ENCODE results near the gene DPEP2NB.
"Not testable (repeated sequence)": the region's sequence is repeated elsewhere in the genome, so short reads cannot be mapped to it uniquely, and the experiment has no call there.

The DPEP2NB gene

DNA sequence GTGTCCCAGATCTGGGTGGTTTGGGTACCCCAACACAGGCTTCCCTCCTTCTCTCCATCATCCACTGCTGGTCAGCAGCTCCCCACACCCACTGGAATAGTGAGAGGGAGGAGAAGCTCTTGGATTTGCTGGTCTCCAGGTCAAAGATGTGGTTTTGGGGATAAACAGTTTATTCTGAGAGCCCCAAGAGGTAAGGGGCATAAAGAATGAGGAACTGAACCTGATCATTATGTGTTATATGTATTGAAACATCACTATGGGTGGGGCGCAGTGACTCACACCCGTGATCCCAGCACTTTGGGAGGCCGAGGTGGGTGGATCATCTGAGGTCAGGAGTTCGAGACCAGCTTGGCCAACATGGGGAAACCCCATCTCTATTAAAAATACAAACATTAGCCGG, 20.3 kb downstream of the DPEP2NB start:
- peaks cover 0 to 26% (median 9%) of the 10 kb centered on the region in 3 experiments for H3K27me3 ChIP-seq (ENCODE audit: control insufficient read depth in 3 of 3, insufficient read depth in 3 of 3, low read depth in 1 of 3, low read length in 3 of 3)
- no peak overlapping the region for H3K4ac ChIP-seq (ENCODE audit: low read length)
- no peak overlapping the region for H4K91ac ChIP-seq (ENCODE audit: low read depth, low read length, poor library complexity)
- no peak overlapping the region for H3K4me2 ChIP-seq (ENCODE audit: insufficient read depth, low read length, poor library complexity, severe bottlenecking)
- H3K36me3 ChIP-seq (replicated peaks in 1 of 2; ENCODE audit: control insufficient read depth in 2 of 2, insufficient read depth in 2 of 2, low read length in 2 of 2), result no peaks in the 10 kb centered on the region
- H4K8ac ChIP-seq (ENCODE audit: low read depth, low read length), result no peak overlapping the region
- no peak overlapping the region for H3K4me3 ChIP-seq (ENCODE audit: low read length in 2 of 2)
- H2BK5ac ChIP-seq (ENCODE audit: low read length), result no peak overlapping the region
- no peak overlapping the region for H2AFZ ChIP-seq (ENCODE audit: low read length)
- no peak overlapping the region for H3K18ac ChIP-seq (ENCODE audit: low read length)
- no peak overlapping the region for H2AK5ac ChIP-seq (ENCODE audit: low read depth, low read length)
- peaks cover 0 to 3% of the 10 kb centered on the region in 2 donors for H3K4me1 ChIP-seq (ENCODE audit: control insufficient read depth in 2 of 2, insufficient read depth in 1 of 2, low read depth in 1 of 2, low read length in 2 of 2)
- WGBS, 2 donors (ENCODE audit: extremely low coverage in 2 of 2, insufficient read length in 2 of 2, insufficient replicate concordance in 1 of 2), result no CpG with 5 or more reads among the region's 5 CpGs
- no peak overlapping the region for H2BK12ac ChIP-seq (ENCODE audit: low read length)
- H3K27ac ChIP-seq (replicated peaks; ENCODE audit: low read length), result no peak overlapping the region
- H2BK15ac ChIP-seq (ENCODE audit: low read length), result no peak overlapping the region
- peaks cover 2% of the 10 kb centered on the region for H3K79me1 ChIP-seq (ENCODE audit: low read depth, low read length)
- no peak overlapping the region for H3K23ac ChIP-seq (ENCODE audit: low read depth, low read length, poor library complexity)
- no peak overlapping the region for H3K14ac ChIP-seq (ENCODE audit: low read length)
- peaks cover 0 to 5% of the 10 kb centered on the region in 2 donors for H3K9me3 ChIP-seq (replicated peaks in 1 of 2; ENCODE audit: control insufficient read depth in 2 of 2, insufficient read depth in 1 of 2, low read depth in 1 of 2, low read length in 2 of 2)
- H2BK120ac ChIP-seq (ENCODE audit: low read depth, low read length), result no peak overlapping the region
- no peak overlapping the region for H3K9ac ChIP-seq (ENCODE audit: low read depth, low read length, poor library complexity)
- DNase-seq (ENCODE audit: low spot score), result no peak

GRCh38 chr16:67994040-67994408, 21.7 kb downstream of the DPEP2NB start:
- not testable (repeated sequence) for H3K9me3 ChIP-seq (replicated peaks in 1 of 2; ENCODE audit: control insufficient read depth in 2 of 2, insufficient read depth in 1 of 2, low read depth in 1 of 2, low read length in 2 of 2); H3K4me3 ChIP-seq (ENCODE audit: low read length in 2 of 2); H3K23ac ChIP-seq (ENCODE audit: low read depth, low read length, poor library complexity); H2BK5ac ChIP-seq (ENCODE audit: low read length); H4K8ac ChIP-seq (ENCODE audit: low read depth, low read length); H4K91ac ChIP-seq (ENCODE audit: low read depth, low read length, poor library complexity); H2BK12ac ChIP-seq (ENCODE audit: low read length); H3K9ac ChIP-seq (ENCODE audit: low read depth, low read length, poor library complexity); H3K4me2 ChIP-seq (ENCODE audit: insufficient read depth, low read length, poor library complexity, severe bottlenecking); H3K4me1 ChIP-seq (ENCODE audit: control insufficient read depth in 2 of 2, insufficient read depth in 1 of 2, low read depth in 1 of 2, low read length in 2 of 2); H3K27ac ChIP-seq (replicated peaks; ENCODE audit: low read length); H3K79me1 ChIP-seq (ENCODE audit: low read depth, low read length); H3K36me3 ChIP-seq (replicated peaks in 1 of 2; ENCODE audit: control insufficient read depth in 2 of 2, insufficient read depth in 2 of 2, low read length in 2 of 2); H2BK120ac ChIP-seq (ENCODE audit: low read depth, low read length); H2AK5ac ChIP-seq (ENCODE audit: low read depth, low read length); H3K14ac ChIP-seq (ENCODE audit: low read length); H3K4ac ChIP-seq (ENCODE audit: low read length); H3K18ac ChIP-seq (ENCODE audit: low read length); DNase-seq (ENCODE audit: low spot score)
- Histone ChIP-seq H2AFZ (ENCODE audit: low read length) (peak overlapping the region; percentile 98), H3K27me3 (ENCODE audit: control insufficient read depth in 3 of 3, insufficient read depth in 3 of 3, low read depth in 1 of 3, low read length in 3 of 3) (peaks cover 0 to 34% (median 7%) of the 10 kb centered on the region in 3 experiments), H2BK15ac (ENCODE audit: low read length) (peak overlapping the region; percentile 81)
- WGBS, 2 donors (ENCODE audit: extremely low coverage in 2 of 2, insufficient read length in 2 of 2, insufficient replicate concordance in 1 of 2), result no CpG with 5 or more reads among the region's 6 CpGs

- WGBS, 2 donors (ENCODE audit: extremely low coverage in 2 of 2, insufficient read length in 2 of 2, insufficient replicate concordance in 1 of 2), result no CpG with 5 or more reads among the region's 39 CpGs
- H3K27ac ChIP-seq (replicated peaks; ENCODE audit: low read length), result no peak overlapping the region
- peaks cover 2% of the 10 kb centered on the region for H3K79me1 ChIP-seq (ENCODE audit: low read depth, low read length)
- H2BK5ac ChIP-seq (ENCODE audit: low read length), result no peak overlapping the region
- H3K9me3 ChIP-seq (replicated peaks in 1 of 2; ENCODE audit: control insufficient read depth in 2 of 2, insufficient read depth in 1 of 2, low read depth in 1 of 2, low read length in 2 of 2), result peaks cover 0 to 5% of the 10 kb centered on the region in 2 donors
- no peaks in the 10 kb centered on the region for H3K36me3 ChIP-seq (replicated peaks in 1 of 2; ENCODE audit: control insufficient read depth in 2 of 2, insufficient read depth in 2 of 2, low read length in 2 of 2)
- peak overlapping the region; percentile 95 for H2AK5ac ChIP-seq (ENCODE audit: low read depth, low read length)
- peak overlapping the region; percentile 82 for H3K14ac ChIP-seq (ENCODE audit: low read length)
- H4K8ac ChIP-seq (ENCODE audit: low read depth, low read length), result peak overlapping the region; percentile 100
- peak overlapping the region; percentile 98 for H2AFZ ChIP-seq (ENCODE audit: low read length)
- peak overlapping the region; percentile 77 for H3K9ac ChIP-seq (ENCODE audit: low read depth, low read length, poor library complexity)
- peak overlapping the region; percentile 91 for H3K23ac ChIP-seq (ENCODE audit: low read depth, low read length, poor library complexity)
- peak; percentile 65 for DNase-seq (ENCODE audit: low spot score)
- peak overlapping the region; percentile 92 for H3K18ac ChIP-seq (ENCODE audit: low read length)
- peak overlapping the region; percentile 76 for H3K4ac ChIP-seq (ENCODE audit: low read length)
- H3K4me2 ChIP-seq (ENCODE audit: insufficient read depth, low read length, poor library complexity, severe bottlenecking), result peak overlapping the region; percentile 40
- H2BK12ac ChIP-seq (ENCODE audit: low read length), result peak overlapping the region; percentile 84
- H3K27me3 ChIP-seq (ENCODE audit: control insufficient read depth in 3 of 3, insufficient read depth in 3 of 3, low read depth in 1 of 3, low read length in 3 of 3), result peaks cover 0 to 36% (median 7%) of the 10 kb centered on the region in 3 experiments
- H3K4me3 ChIP-seq (ENCODE audit: low read length in 2 of 2), result no peak overlapping the region
- H4K91ac ChIP-seq (ENCODE audit: low read depth, low read length, poor library complexity), result peak overlapping the region; percentile 72
- H2BK120ac ChIP-seq (ENCODE audit: low read depth, low read length), result peak overlapping the region; percentile 97
- peak overlapping the region; percentile 97 for H2BK15ac ChIP-seq (ENCODE audit: low read length)
- peaks cover 0 to 3% of the 10 kb centered on the region in 2 donors for H3K4me1 ChIP-seq (ENCODE audit: control insufficient read depth in 2 of 2, insufficient read depth in 1 of 2, low read depth in 1 of 2, low read length in 2 of 2)
These were observed 22.3 kb downstream of the DPEP2NB start for GRCh38 chr16:67993207-67994039.

GRCh38 chr16:67992661-67993206, 23.0 kb downstream of the DPEP2NB start:
- peak overlapping the region; percentile 82 for H3K14ac ChIP-seq (ENCODE audit: low read length)
- no peaks in the 10 kb centered on the region for H3K36me3 ChIP-seq (replicated peaks in 1 of 2; ENCODE audit: control insufficient read depth in 2 of 2, insufficient read depth in 2 of 2, low read length in 2 of 2)
- H2AFZ ChIP-seq (ENCODE audit: low read length), result peak overlapping the region; percentile 98
- H3K4me1 ChIP-seq (ENCODE audit: control insufficient read depth in 2 of 2, insufficient read depth in 1 of 2, low read depth in 1 of 2, low read length in 2 of 2), result peaks cover 0 to 3% of the 10 kb centered on the region in 2 donors
- peak overlapping the region; percentile 97 for H2BK15ac ChIP-seq (ENCODE audit: low read length)
- no peak overlapping the region for H2BK5ac ChIP-seq (ENCODE audit: low read length)
- peak overlapping the region; percentile 72 for H4K91ac ChIP-seq (ENCODE audit: low read depth, low read length, poor library complexity)
- no peak overlapping the region for H3K4me3 ChIP-seq (ENCODE audit: low read length in 2 of 2)
- H2AK5ac ChIP-seq (ENCODE audit: low read depth, low read length), result peak overlapping the region; percentile 95
- WGBS, 2 donors (ENCODE audit: extremely low coverage in 2 of 2, insufficient read length in 2 of 2, insufficient replicate concordance in 1 of 2), result no CpG with 5 or more reads among the region's 20 CpGs
- H3K27me3 ChIP-seq (ENCODE audit: control insufficient read depth in 3 of 3, insufficient read depth in 3 of 3, low read depth in 1 of 3, low read length in 3 of 3), result peaks cover 0 to 36% (median 7%) of the 10 kb centered on the region in 3 experiments
- H2BK120ac ChIP-seq (ENCODE audit: low read depth, low read length), result peak overlapping the region; percentile 97
- peak overlapping the region; percentile 92 for H3K18ac ChIP-seq (ENCODE audit: low read length)
- H3K9me3 ChIP-seq (replicated peaks in 1 of 2; ENCODE audit: control insufficient read depth in 2 of 2, insufficient read depth in 1 of 2, low read depth in 1 of 2, low read length in 2 of 2), result peaks cover 0 to 5% of the 10 kb centered on the region in 2 donors
- DNase-seq (ENCODE audit: low spot score), result no peak
- no peak overlapping the region for H3K27ac ChIP-seq (replicated peaks; ENCODE audit: low read length)
- peak overlapping the region; percentile 91 for H3K23ac ChIP-seq (ENCODE audit: low read depth, low read length, poor library complexity)
- H3K79me1 ChIP-seq (ENCODE audit: low read depth, low read length), result peaks cover 2% of the 10 kb centered on the region
- H3K4ac ChIP-seq (ENCODE audit: low read length), result peak overlapping the region; percentile 76
- H4K8ac ChIP-seq (ENCODE audit: low read depth, low read length), result peak overlapping the region; percentile 100
- peak overlapping the region; percentile 84 for H2BK12ac ChIP-seq (ENCODE audit: low read length)
- H3K4me2 ChIP-seq (ENCODE audit: insufficient read depth, low read length, poor library complexity, severe bottlenecking), result peak overlapping the region; percentile 40
- H3K9ac ChIP-seq (ENCODE audit: low read depth, low read length, poor library complexity), result peak overlapping the region; percentile 77
